ENCODE measurements around the gene ATXN3L. TPM values are rescaled to one million over a fixed set of nuclear protein-coding genes. Genes with fewer than 3 reads are reported as not detected.
"Not testable (repeated sequence)": the region's sequence is repeated elsewhere in the genome, so short reads cannot be mapped to it uniquely, and the experiment has no call there.

The ATXN3L gene
- total RNA-seq, 4 donors from 2014 or later, result not detected

DNA sequence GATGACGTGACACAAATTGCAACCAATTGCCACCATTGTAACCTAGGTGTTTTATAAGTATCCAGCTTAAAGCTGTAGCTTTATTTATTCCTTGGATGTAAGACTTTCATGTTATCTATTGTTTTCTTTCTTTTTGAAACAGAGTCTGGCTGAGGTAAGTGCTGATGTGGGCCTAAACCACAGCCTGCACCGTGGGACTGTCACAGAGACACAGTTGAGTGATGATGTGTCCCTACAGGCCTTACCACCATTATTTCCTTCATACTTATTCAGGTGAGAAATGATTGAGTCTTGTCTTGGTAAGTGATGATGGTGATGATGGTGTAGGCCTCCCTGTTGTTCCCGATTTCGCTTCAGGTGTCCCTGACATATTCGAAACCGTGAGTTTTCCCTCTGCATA lies 8.3 kb downstream of the ATXN3L start:
- WGBS, 2 donors, result 85 to 90% methylated on average over 6 of the region's 6 CpGs

DNA sequence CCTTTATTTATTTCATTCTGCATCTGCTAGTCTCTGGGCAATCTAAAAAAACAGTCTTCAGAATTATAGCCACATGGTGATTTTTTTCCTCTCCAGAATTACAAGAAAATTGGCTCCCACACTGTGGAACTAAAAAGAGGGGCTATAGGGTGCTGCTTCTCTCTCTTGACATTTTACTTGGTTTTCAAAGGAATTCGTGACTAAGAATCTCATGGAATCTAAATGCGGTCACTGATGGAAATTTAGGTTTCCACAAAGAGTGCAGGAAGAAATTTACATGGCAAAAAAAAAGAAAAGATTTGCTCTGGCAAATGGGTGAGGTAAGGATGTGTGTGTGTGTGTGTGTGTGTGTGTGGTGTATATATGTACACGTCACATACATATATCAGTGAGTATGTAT lies 10.2 kb downstream of the ATXN3L start:
- 75 to 87% methylated on average over 3 of the region's 3 CpGs for WGBS, 2 donors
- Histone ChIP-seq H3K4me3 (no peak overlapping the region), H3K27ac (no peak overlapping the region), H3K36me3 (no peaks in the 10 kb centered on the region), H3K27me3 (no peaks in the 10 kb centered on the region), H3K4me1 (no peaks in the 10 kb centered on the region), H3K9me3 (no peaks in the 10 kb centered on the region)
- TF ChIP-seq, protein P1, sequence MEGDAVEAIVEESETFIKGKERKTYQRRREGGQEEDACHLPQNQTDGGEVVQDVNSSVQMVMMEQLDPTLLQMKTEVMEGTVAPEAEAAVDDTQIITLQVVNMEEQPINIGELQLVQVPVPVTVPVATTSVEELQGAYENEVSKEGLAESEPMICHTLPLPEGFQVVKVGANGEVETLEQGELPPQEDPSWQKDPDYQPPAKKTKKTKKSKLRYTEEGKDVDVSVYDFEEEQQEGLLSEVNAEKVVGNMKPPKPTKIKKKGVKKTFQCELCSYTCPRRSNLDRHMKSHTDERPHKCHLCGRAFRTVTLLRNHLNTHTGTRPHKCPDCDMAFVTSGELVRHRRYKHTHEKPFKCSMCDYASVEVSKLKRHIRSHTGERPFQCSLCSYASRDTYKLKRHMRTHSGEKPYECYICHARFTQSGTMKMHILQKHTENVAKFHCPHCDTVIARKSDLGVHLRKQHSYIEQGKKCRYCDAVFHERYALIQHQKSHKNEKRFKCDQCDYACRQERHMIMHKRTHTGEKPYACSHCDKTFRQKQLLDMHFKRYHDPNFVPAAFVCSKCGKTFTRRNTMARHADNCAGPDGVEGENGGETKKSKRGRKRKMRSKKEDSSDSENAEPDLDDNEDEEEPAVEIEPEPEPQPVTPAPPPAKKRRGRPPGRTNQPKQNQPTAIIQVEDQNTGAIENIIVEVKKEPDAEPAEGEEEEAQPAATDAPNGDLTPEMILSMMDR (IDR thresholded peaks at IDR 0.05), result no peak
- TF ChIP-seq POLR2A (IDR thresholded peaks at IDR 0.05), result no peak
- intact Hi-C loops (cut with DNase I), result no loop called here
- DNase-seq, result no peak

More for the DNA sequence above, 8.3 kb downstream of the ATXN3L start:
- intact Hi-C loops (cut with DNase I), result no loop called here
- Histone ChIP-seq H3K27me3 (no peaks in the 10 kb centered on the region), H3K36me3 (no peaks in the 10 kb centered on the region), H3K4me3 (no peak overlapping the region), H3K4me1 (no peaks in the 10 kb centered on the region), H3K27ac (no peak overlapping the region), H3K9me3 (no peaks in the 10 kb centered on the region)
- TF ChIP-seq POLR2A (IDR thresholded peaks at IDR 0.05), result no peak
- TF ChIP-seq, protein P1 (IDR thresholded peaks at IDR 0.05), result no peak
- no peak for DNase-seq

DNA sequence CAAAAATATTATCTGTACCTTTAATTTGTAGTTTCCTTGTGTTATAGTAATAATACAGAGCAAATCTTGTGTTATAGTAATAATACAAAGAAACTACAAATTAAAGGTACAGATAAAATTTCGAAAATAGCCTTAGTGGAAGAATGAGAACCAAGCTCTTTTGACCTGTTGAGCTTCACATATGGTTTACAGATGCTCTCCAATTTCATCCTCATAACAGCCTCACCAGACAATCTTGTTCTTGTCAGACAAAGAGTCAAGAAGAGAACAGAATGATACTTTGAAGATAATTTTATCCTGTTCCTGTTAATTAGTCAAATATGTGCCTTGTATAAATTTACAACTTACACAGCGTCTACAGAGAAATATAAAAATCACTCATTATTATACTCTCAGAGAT lies 12.8 kb downstream of the ATXN3L start:
- DNase-seq, result no peak
- intact Hi-C loops (cut with DNase I), result no loop called here
- no peaks in the 10 kb centered on the region for H3K27me3 ChIP-seq
- no peaks in the 10 kb centered on the region for H3K4me1 ChIP-seq
- H3K4me3 ChIP-seq, result no peak overlapping the region
- H3K36me3 ChIP-seq, result no peaks in the 10 kb centered on the region
- 78 to 92% methylated on average over 2 of the region's 2 CpGs for WGBS, 2 donors
- no peaks in the 10 kb centered on the region for H3K9me3 ChIP-seq
- H3K27ac ChIP-seq, result no peak overlapping the region
- TF ChIP-seq, protein P1 (IDR thresholded peaks at IDR 0.05), result no peak
- no peak for TF ChIP-seq POLR2A (IDR thresholded peaks at IDR 0.05)

DNA sequence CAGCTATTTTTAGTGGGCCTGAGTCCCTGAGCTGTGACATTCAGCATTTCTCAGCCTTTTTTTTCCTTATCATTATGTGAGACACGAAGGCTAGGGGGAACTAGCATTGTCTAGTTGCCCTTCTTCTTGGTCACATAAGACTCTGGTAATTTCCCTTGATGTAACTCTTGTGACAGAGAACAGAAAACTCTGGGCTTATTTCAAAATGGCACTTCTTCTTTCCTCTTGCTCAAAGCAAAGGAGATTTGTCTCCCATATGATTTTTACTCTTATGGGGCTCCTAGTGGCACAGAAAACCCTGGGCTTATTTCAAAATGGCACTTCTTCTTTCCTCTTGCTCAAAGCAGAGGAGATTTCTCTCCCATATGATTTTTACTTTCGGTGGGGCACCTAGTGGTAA lies 14.7 kb downstream of the ATXN3L start:
- intact Hi-C loops (cut with DNase I), result no loop called here
- H3K9me3 ChIP-seq, result no peaks in the 10 kb centered on the region
- WGBS, 2 donors, result 100% methylated on average over 1 to 2 of the region's 2 CpGs
- no peak for DNase-seq
- TF ChIP-seq POLR2A (IDR thresholded peaks at IDR 0.05), result no peak
- TF ChIP-seq, protein P1 (IDR thresholded peaks at IDR 0.05), result no peak
- H3K27ac ChIP-seq, result no peak overlapping the region
- H3K4me1 ChIP-seq, result no peaks in the 10 kb centered on the region
- H3K4me3 ChIP-seq, result no peak overlapping the region
- H3K36me3 ChIP-seq, result no peaks in the 10 kb centered on the region
- H3K27me3 ChIP-seq, result no peaks in the 10 kb centered on the region

DNA sequence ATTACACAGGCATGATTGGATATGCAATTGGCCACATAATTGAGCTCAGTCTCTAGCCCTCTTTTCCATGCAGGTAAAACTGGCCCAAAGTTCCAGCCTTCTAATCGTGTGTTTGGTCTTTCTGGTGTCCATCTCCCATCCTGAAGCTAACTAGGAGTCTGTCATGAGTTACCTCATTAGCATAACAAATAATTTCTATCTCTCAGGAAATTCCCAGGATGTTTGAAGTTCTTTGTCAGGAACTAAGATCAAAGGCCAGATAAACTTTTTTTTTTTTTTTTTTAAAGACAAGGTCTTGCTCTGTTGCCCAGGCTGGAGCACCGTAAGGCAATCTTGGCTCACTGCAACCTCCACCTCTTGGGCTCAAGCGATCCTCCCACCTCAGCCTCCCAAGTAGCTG lies 15.8 kb downstream of the ATXN3L start:
- H3K36me3 ChIP-seq, result no peaks in the 10 kb centered on the region
- H3K27ac ChIP-seq, result no peak overlapping the region
- no peak for DNase-seq
- intact Hi-C loops (cut with DNase I), result no loop called here
- WGBS, 2 donors, result 73 to 82% methylated on average over 3 of the region's 3 CpGs
- no peaks in the 10 kb centered on the region for H3K27me3 ChIP-seq
- no peak overlapping the region for H3K4me3 ChIP-seq
- H3K9me3 ChIP-seq, result no peaks in the 10 kb centered on the region
- H3K4me1 ChIP-seq, result no peaks in the 10 kb centered on the region
- TF ChIP-seq POLR2A (IDR thresholded peaks at IDR 0.05), result no peak
- TF ChIP-seq, protein P1 (IDR thresholded peaks at IDR 0.05), result no peak

DNA sequence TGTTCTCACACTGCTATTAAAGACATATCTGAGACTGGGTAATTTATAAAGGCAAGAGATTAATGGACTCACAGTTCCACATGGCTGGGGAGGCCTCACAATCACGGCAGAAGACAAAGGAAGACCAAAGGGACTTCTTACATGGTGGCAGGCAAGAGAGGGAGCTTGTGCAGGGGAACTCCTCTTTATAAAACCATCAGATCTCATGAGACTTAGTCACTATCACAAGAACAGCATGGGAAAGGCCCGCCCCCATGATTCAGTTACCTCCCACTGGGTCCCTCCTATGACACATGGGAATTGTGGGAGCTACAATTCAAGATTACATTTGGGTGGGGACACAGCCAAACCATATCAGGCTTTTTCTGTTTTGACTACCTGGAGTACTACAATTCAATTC lies 16.6 kb downstream of the ATXN3L start:
- intact Hi-C loops (cut with DNase I); H3K27ac ChIP-seq; H3K9me3 ChIP-seq; DNase-seq; H3K4me1 ChIP-seq; H3K4me3 ChIP-seq; H3K27me3 ChIP-seq; H3K36me3 ChIP-seq: not testable (repeated sequence)
- 43% methylated on average over 2 of the region's 2 CpGs; no CpG with 5 or more reads in 1 of the 2 donors for WGBS, 2 donors

All from esophagus squamous epithelium (tissue), 5 donors.